ENCODE data around the gene ARFGEF3.

Gene ARFGEF3

GRCh38 chr6:138238368-138238767 is 76.6 kb downstream of the ARFGEF3 start:
- Histone ChIP-seq H3K36me3 (replicated peaks; ENCODE audit: low read depth, low read length) (no peaks in the 10 kb centered on the region), H3K9ac (ENCODE audit: low read length) (no peak overlapping the region), H3K4me1 (ENCODE audit: low read length) (no peaks in the 10 kb centered on the region), H3K79me2 (ENCODE audit: low read length) (no peaks in the 10 kb centered on the region), H3K9me3 (ENCODE audit: insufficient read depth, low read length) (no peaks in the 10 kb centered on the region), H3K4me2 (ENCODE audit: low read length) (no peak overlapping the region), H2AFZ (ENCODE audit: low read depth, low read length) (no peak overlapping the region), H3K4me3 (ENCODE audit: low read length) (no peak overlapping the region), H3K27ac (ENCODE audit: low read length) (no peak overlapping the region), H4K20me1 (ENCODE audit: insufficient read depth, low read length) (no peaks in the 10 kb centered on the region), H3K27me3 (ENCODE audit: low read depth, low read length) (peaks cover 25% of the 10 kb centered on the region)
- TF ChIP-seq EZH2phosphoT487 (IDR thresholded peaks at IDR 0.05; ENCODE audit: low read depth) (no peak), CTCF (IDR thresholded peaks at IDR 0.05; ENCODE audit: low read depth, low read length) (no peak)

GRCh38 chr6:138239774-138240173 is 78.0 kb downstream of the ARFGEF3 start:
- no peak overlapping the region for H3K27ac ChIP-seq (ENCODE audit: low read length)
- H3K79me2 ChIP-seq (ENCODE audit: low read length), result no peaks in the 10 kb centered on the region
- no peak overlapping the region for H2AFZ ChIP-seq (ENCODE audit: low read depth, low read length)
- TF ChIP-seq CTCF (IDR thresholded peaks at IDR 0.05; ENCODE audit: low read depth, low read length), result no peak
- TF ChIP-seq EZH2phosphoT487 (IDR thresholded peaks at IDR 0.05; ENCODE audit: low read depth), result no peak
- H3K36me3 ChIP-seq (replicated peaks; ENCODE audit: low read depth, low read length), result no peaks in the 10 kb centered on the region
- no peak overlapping the region for H3K4me2 ChIP-seq (ENCODE audit: low read length)
- no peak overlapping the region for H3K4me3 ChIP-seq (ENCODE audit: low read length)
- H3K9me3 ChIP-seq (ENCODE audit: insufficient read depth, low read length), result no peaks in the 10 kb centered on the region
- H4K20me1 ChIP-seq (ENCODE audit: insufficient read depth, low read length), result no peaks in the 10 kb centered on the region
- H3K4me1 ChIP-seq (ENCODE audit: low read length), result no peaks in the 10 kb centered on the region
- H3K9ac ChIP-seq (ENCODE audit: low read length), result no peak overlapping the region
- H3K27me3 ChIP-seq (ENCODE audit: low read depth, low read length), result peaks cover 19% of the 10 kb centered on the region; the same call in 1 of the 2 replicates

- Histone ChIP-seq H3K79me2 (ENCODE audit: low read length) (no peaks in the 10 kb centered on the region), H3K27ac (ENCODE audit: low read length) (no peak overlapping the region), H3K9ac (ENCODE audit: low read length) (no peak overlapping the region), H3K27me3 (ENCODE audit: low read depth, low read length) (peaks cover 16% of the 10 kb centered on the region; the same call in 1 of the 2 replicates), H3K36me3 (replicated peaks; ENCODE audit: low read depth, low read length) (no peaks in the 10 kb centered on the region), H2AFZ (ENCODE audit: low read depth, low read length) (no peak overlapping the region), H4K20me1 (ENCODE audit: insufficient read depth, low read length) (no peaks in the 10 kb centered on the region), H3K4me2 (ENCODE audit: low read length) (no peak overlapping the region), H3K4me1 (ENCODE audit: low read length) (no peaks in the 10 kb centered on the region), H3K9me3 (ENCODE audit: insufficient read depth, low read length) (no peaks in the 10 kb centered on the region), H3K4me3 (ENCODE audit: low read length) (no peak overlapping the region)
- TF ChIP-seq EZH2phosphoT487 (IDR thresholded peaks at IDR 0.05; ENCODE audit: low read depth), result no peak
- no peak for TF ChIP-seq CTCF (IDR thresholded peaks at IDR 0.05; ENCODE audit: low read depth, low read length)
These were observed 78.9 kb downstream of the ARFGEF3 start for GRCh38 chr6:138240476-138241245.

- no peaks in the 10 kb centered on the region for H3K36me3 ChIP-seq (replicated peaks; ENCODE audit: low read depth, low read length)
- H4K20me1 ChIP-seq (ENCODE audit: insufficient read depth, low read length), result no peaks in the 10 kb centered on the region
- no peak overlapping the region for H3K4me3 ChIP-seq (ENCODE audit: low read length)
- H3K79me2 ChIP-seq (ENCODE audit: low read length), result no peaks in the 10 kb centered on the region
- no peak overlapping the region for H2AFZ ChIP-seq (ENCODE audit: low read depth, low read length)
- H3K9me3 ChIP-seq (ENCODE audit: insufficient read depth, low read length), result no peaks in the 10 kb centered on the region
- TF ChIP-seq CTCF (IDR thresholded peaks at IDR 0.05; ENCODE audit: low read depth, low read length) (no peak), EZH2phosphoT487 (IDR thresholded peaks at IDR 0.05; ENCODE audit: low read depth) (no peak)
- H3K27me3 ChIP-seq (ENCODE audit: low read depth, low read length), result peaks cover 17% of the 10 kb centered on the region
- no peak overlapping the region for H3K4me2 ChIP-seq (ENCODE audit: low read length)
- H3K9ac ChIP-seq (ENCODE audit: low read length), result no peak overlapping the region
- H3K4me1 ChIP-seq (ENCODE audit: low read length), result no peaks in the 10 kb centered on the region
- no peak overlapping the region for H3K27ac ChIP-seq (ENCODE audit: low read length)
These were observed 79.6 kb downstream of the ARFGEF3 start for GRCh38 chr6:138241381-138241780.
